Stimulated activated CD4-positive, alpha-beta T cell treated with anti-CD3 and anti-CD28 coated beads, Interleukin-1b, Interleukin-23, amount 100 ng/mL, for 4 hours (primary cell): ENCODE data around the gene TMEM245.

ENCODE experiments used
- DNase-seq, 2 donors: peaks; one replicate each; pipeline ENCODE4 v3.0.0-alpha.2; 2020; ENCODE audit warnings: low read depth in 2 of 2

The TMEM245 gene

GRCh38 chr9:109119439-109120203 is at the start of gene TMEM245:
TSS of gene TMEM245 (minus strand) at chr9:109119947. CDS start at chr9:109119913, 34 bp downstream.
- peak; percentile 85 to 87 for DNase-seq

GRCh38 chr9:109168170-109168569 is 48.4 kb upstream of the TMEM245 start:
- no peak for DNase-seq

- DNase-seq: no peak
These were observed 48.0 kb upstream of the TMEM245 start for GRCh38 chr9:109167716-109168115.

- DNase-seq: no peak
These were observed 47.2 kb upstream of the TMEM245 start, which contains the start of gene FRRS1L for GRCh38 chr9:109166771-109167601. TSS of gene FRRS1L (minus strand) at chr9:109167249. CDS start at chr9:109167138, 111 bp downstream.

- DNase-seq: no peak
These were observed 46.5 kb upstream of the TMEM245 start for GRCh38 chr9:109166171-109166770.

GRCh38 chr9:109164042-109164441 is 44.3 kb upstream of the TMEM245 start:
- DNase-seq: no peak

GRCh38 chr9:109163194-109163593 is 43.4 kb upstream of the TMEM245 start:
- DNase-seq: no peak

GRCh38 chr9:109162677-109163076 is 42.9 kb upstream of the TMEM245 start:
- DNase-seq: no peak

- no peak for DNase-seq
These were observed 41.7 kb upstream of the TMEM245 start for GRCh38 chr9:109161471-109161870.

- no peak for DNase-seq
These were observed 39.8 kb upstream of the TMEM245 start for GRCh38 chr9:109159583-109159982.

GRCh38 chr9:109158651-109159050 is 38.9 kb upstream of the TMEM245 start:
- no peak for DNase-seq

GRCh38 chr9:109156708-109157107 is 37.0 kb upstream of the TMEM245 start:
- no peak for DNase-seq

GRCh38 chr9:109150925-109151545 is 31.3 kb upstream of the TMEM245 start:
- no peak for DNase-seq

- no peak for DNase-seq
These were observed 30.0 kb upstream of the TMEM245 start for GRCh38 chr9:109149722-109150121.

- no peak for DNase-seq
These were observed 29.3 kb upstream of the TMEM245 start for GRCh38 chr9:109149089-109149488.

GRCh38 chr9:109145051-109145450 is 25.3 kb upstream of the TMEM245 start:
- no peak for DNase-seq

GRCh38 chr9:109143881-109144562 is 24.3 kb upstream of the TMEM245 start:
- no peak for DNase-seq

GRCh38 chr9:109141375-109141774 is 21.6 kb upstream of the TMEM245 start:
- DNase-seq: no peak

- no peak for DNase-seq
These were observed 20.1 kb upstream of the TMEM245 start for GRCh38 chr9:109139851-109140250.

- DNase-seq: no peak
These were observed 18.7 kb upstream of the TMEM245 start for GRCh38 chr9:109138421-109138820.

GRCh38 chr9:109134167-109134578 is 14.4 kb upstream of the TMEM245 start:
- DNase-seq: no peak
